LHCN-M2 (cell line): ENCODE data around the gene DYNLT1. TPM values are rescaled to one million over a fixed set of nuclear protein-coding genes. Genes with fewer than 3 reads are reported as not detected.
"Not testable (repeated sequence)": the region's sequence is repeated elsewhere in the genome, so short reads cannot be mapped to it uniquely, and the experiment has no call there.

Experiments
- DNase-seq: peaks from one replicate; pipeline ENCODE4 v3.0.0-alpha.2; 2012; ENCODE audit warnings: low read depth
- total RNA-seq: library from RNA; depleted of rRNA; stranded (reverse); fragments of >200 nt; gene quantifications from 2 replicates; pipeline ENCODE4 v1.2.3, GENCODE V29; 2014

Gene DYNLT1
- total RNA-seq, 1 experiment from 2014 or later = 90.4 TPM

- DNase-seq = no peak
Measured at GRCh38 chr6:158663625-158664165, 19.2 kb upstream of the DYNLT1 start.

GRCh38 chr6:158662954-158663624 is 18.5 kb upstream of the DYNLT1 start:
- peak; percentile 95 for DNase-seq

- no peak for DNase-seq
Measured at GRCh38 chr6:158662607-158662953, 18.0 kb upstream of the DYNLT1 start.

- DNase-seq = no peak
Measured at GRCh38 chr6:158661156-158661685, 16.7 kb upstream of the DYNLT1 start.

- no peak for DNase-seq
Measured at GRCh38 chr6:158660333-158660754, 15.8 kb upstream of the DYNLT1 start.

GRCh38 chr6:158656986-158657385 is 12.4 kb upstream of the DYNLT1 start:
- DNase-seq = peak; percentile 70

- peak; percentile 54 for DNase-seq
Measured at GRCh38 chr6:158655569-158656450, 11.3 kb upstream of the DYNLT1 start.

GRCh38 chr6:158654960-158655489 is 10.5 kb upstream of the DYNLT1 start:
- peak; percentile 74 for DNase-seq

GRCh38 chr6:158654498-158654897 is 10.0 kb upstream of the DYNLT1 start:
- DNase-seq = peak; percentile 93

- DNase-seq = no peak
Measured at GRCh38 chr6:158653577-158654354, 9.2 kb upstream of the DYNLT1 start.

- DNase-seq = not testable (repeated sequence)
Measured at GRCh38 chr6:158651981-158652737, 7.6 kb upstream of the DYNLT1 start.

GRCh38 chr6:158649289-158650143 is 5.0 kb upstream of the DYNLT1 start, which contains the start of gene SYTL3:
Gene SYTL3, plus strand, starts transcription at chr6:158650054. Its CDS starts 13,215 bp downstream, at chr6:158663269.
- DNase-seq = peak; percentile 67

GRCh38 chr6:158648682-158649131 is 4.2 kb upstream of the DYNLT1 start:
- DNase-seq = peak; percentile 88

GRCh38 chr6:158647501-158647900 is 3.0 kb upstream of the DYNLT1 start:
- DNase-seq = no peak

GRCh38 chr6:158646023-158646910 is 1.7 kb upstream of the DYNLT1 start:
- DNase-seq = no peak

- no peak for DNase-seq
Measured at GRCh38 chr6:158645064-158646022, 800 bp upstream of the DYNLT1 start.

GRCh38 chr6:158643836-158644230 is 710 bp downstream of the DYNLT1 start:
- DNase-seq = no peak
